ENCODE measurements around the gene ADSS1. TPM values are rescaled to one million over a fixed set of nuclear protein-coding genes. Genes with fewer than 3 reads are reported as not detected.
A peak's percentile ranks its signal among the peaks of the same experiment; 100 is the strongest.

Gene ADSS1
- total RNA-seq, 1 experiment from 2014 or later: 10.0 TPM

DNA sequence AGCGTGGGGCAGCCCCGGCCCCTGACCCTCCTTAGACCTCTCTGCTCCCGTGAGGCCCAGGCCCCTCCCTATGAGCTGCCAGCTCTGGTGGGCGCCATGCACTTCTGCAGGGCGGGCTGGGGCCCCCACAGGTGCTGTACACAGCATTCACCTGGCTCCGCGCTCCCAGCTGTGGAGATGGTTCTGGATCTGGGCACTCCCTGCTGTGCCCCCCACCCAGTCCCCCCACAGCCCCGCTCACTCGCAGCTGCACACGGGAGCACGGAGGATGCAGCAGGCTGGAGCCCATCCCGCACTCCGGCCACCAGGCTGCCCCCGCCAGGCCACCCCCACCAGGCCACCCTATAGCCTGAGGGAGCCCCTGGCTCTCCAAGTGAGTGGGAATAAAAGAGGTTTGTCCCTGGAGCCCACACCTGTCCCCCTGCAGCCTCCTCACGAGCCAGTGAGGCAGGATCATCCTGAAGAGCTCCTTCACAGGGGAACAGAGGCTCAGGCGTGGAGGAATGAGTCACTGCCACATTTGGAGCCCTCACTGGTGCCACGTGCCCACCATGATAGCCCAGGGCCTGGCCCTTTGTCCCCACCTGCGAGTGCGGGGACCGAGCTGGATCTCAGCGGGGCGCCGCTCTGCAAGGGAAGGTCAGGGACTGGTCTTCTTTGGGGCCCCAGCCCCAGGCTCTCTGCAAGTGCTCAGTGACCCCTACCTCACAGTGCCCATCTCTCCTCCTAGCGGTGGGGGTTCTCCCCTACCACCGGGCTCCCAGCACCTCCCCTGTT lies 1.9 kb downstream of the ADSS1 start:
- H3K4me3 Mint-ChIP-seq: peak overlapping the region; percentile 69; the same call in 1 of the 2 replicates
- no peaks in the 10 kb centered on the region for H3K36me3 Mint-ChIP-seq
- ChIA-PET POLR2A (interaction anchor here (1.3 kb wide), 1 partner anchor 14 kb away, joined by 3 read pairs; no protein-coding TSS in a partner anchor), CTCF (interaction anchor here (0.6 to 2.5 kb wide), 23 partner anchors 8 to 364 kb away, joined by 3 to 20 read pairs (median 4); partner anchors contain the start of gene SIVA1)
- no peak for ATAC-seq
- no peaks in the 10 kb centered on the region for H3K9me3 Mint-ChIP-seq
- H3K4me1 Mint-ChIP-seq: peaks cover 5% of the 10 kb centered on the region
- H3K27me3 Mint-ChIP-seq (ENCODE audit: low read depth): peaks cover 3% of the 10 kb centered on the region; the same call in 1 of the 2 replicates
- no peak for TF ChIP-seq ESRRA (CRISPR knock-in tag; IDR thresholded peaks at IDR 0.05; ENCODE audit: borderline replicate concordance)
- TF ChIP-seq, protein P1, sequence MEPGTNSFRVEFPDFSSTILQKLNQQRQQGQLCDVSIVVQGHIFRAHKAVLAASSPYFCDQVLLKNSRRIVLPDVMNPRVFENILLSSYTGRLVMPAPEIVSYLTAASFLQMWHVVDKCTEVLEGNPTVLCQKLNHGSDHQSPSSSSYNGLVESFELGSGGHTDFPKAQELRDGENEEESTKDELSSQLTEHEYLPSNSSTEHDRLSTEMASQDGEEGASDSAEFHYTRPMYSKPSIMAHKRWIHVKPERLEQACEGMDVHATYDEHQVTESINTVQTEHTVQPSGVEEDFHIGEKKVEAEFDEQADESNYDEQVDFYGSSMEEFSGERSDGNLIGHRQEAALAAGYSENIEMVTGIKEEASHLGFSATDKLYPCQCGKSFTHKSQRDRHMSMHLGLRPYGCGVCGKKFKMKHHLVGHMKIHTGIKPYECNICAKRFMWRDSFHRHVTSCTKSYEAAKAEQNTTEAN (CRISPR knock-in tag; IDR thresholded peaks at IDR 0.05): no peak
- no peak for TF ChIP-seq TP53 (CRISPR knock-in tag; IDR thresholded peaks at IDR 0.05)
- TF ChIP-seq GRHL2 (CRISPR knock-in tag; IDR thresholded peaks at IDR 0.05; ENCODE audit: insufficient replicate concordance, severe bottlenecking): no peak
- TF ChIP-seq, protein P2, sequence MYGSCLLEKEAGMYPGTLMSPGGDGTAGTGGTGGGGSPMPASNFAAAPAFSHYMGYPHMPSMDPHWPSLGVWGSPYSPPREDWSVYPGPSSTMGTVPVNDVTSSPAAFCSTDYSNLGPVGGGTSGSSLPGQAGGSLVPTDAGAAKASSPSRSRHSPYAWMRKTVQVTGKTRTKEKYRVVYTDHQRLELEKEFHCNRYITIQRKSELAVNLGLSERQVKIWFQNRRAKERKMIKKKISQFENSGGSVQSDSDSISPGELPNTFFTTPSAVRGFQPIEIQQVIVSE (CRISPR knock-in tag; IDR thresholded peaks at IDR 0.05; ENCODE audit: borderline replicate concordance): no peak
- TF ChIP-seq ZNF263 (CRISPR knock-in tag; IDR thresholded peaks at IDR 0.05; ENCODE audit: low read depth): no peak
- no peak for TF ChIP-seq JAZF1 (CRISPR knock-in tag; IDR thresholded peaks at IDR 0.05)
- no peak for TF ChIP-seq MXD4 (CRISPR knock-in tag; IDR thresholded peaks at IDR 0.05; ENCODE audit: borderline replicate concordance)
- TF ChIP-seq ATF1 (CRISPR knock-in tag; IDR thresholded peaks at IDR 0.05): no peak
- no peak for TF ChIP-seq HMGA2 (CRISPR knock-in tag; IDR thresholded peaks at IDR 0.05)
- TF ChIP-seq CBFB (CRISPR knock-in tag; IDR thresholded peaks at IDR 0.05; ENCODE audit: low read depth): no peak
- TF ChIP-seq ZNF396 (CRISPR knock-in tag; IDR thresholded peaks at IDR 0.05; ENCODE audit: borderline replicate concordance): no peak
- TF ChIP-seq ZNF416 (CRISPR knock-in tag; IDR thresholded peaks at IDR 0.05): no peak
- TF ChIP-seq, protein P3, sequence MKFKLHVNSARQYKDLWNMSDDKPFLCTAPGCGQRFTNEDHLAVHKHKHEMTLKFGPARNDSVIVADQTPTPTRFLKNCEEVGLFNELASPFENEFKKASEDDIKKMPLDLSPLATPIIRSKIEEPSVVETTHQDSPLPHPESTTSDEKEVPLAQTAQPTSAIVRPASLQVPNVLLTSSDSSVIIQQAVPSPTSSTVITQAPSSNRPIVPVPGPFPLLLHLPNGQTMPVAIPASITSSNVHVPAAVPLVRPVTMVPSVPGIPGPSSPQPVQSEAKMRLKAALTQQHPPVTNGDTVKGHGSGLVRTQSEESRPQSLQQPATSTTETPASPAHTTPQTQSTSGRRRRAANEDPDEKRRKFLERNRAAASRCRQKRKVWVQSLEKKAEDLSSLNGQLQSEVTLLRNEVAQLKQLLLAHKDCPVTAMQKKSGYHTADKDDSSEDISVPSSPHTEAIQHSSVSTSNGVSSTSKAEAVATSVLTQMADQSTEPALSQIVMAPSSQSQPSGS (CRISPR knock-in tag; IDR thresholded peaks at IDR 0.05; ENCODE audit: borderline replicate concordance, low read depth): no peak
- no peak for TF ChIP-seq ELF4 (CRISPR knock-in tag; IDR thresholded peaks at IDR 0.05; ENCODE audit: low read depth)
- TF ChIP-seq SMAD4 (CRISPR knock-in tag; IDR thresholded peaks at IDR 0.05): no peak
- no peak for TF ChIP-seq RELA (CRISPR knock-in tag; IDR thresholded peaks at IDR 0.05; ENCODE audit: borderline replicate concordance)
- H3K27ac Mint-ChIP-seq: no peak overlapping the region
- DNase-seq (ENCODE audit: low spot score): no peak

DNA sequence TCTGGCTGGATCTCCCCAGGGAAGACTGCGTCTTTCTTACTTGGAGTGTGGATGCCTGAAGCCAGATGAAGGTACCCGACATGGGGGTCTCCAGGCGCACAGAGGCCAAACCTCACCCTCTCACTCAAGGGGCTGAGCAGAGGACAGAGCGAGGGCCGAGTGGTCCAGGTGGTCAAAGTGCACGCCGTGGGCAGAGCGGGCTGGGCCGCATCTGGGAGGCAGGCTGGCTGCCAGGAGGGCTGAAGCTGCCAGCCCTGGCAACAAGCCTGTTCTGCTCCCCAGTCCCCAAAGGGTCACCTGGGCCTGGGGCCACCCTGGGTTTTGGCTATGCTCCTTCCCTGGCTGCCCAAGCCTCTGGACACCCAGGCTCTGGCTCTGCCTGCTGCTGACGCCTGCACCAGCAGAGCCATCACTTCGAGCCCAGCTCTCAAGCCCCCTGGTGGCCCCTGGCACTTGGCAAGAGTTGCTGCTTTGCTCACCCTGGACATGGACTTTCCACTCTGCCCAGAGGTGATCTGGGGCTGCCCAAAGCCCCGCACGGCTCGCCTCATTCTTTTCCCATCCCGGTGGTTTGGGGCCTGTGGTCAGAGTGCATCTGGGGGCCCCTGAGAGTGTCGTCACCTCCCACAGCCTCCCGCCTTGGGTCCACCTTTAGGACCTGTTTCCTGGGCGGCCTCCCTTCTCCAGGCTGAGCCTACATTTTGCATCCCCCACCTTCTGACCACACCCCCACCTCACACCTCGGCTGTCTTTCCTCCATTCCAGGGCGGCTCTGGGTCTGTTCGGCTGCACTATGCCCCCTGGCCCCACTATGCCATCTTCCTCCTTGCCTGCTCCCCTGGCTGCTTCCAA lies 2.8 kb downstream of the ADSS1 start:
- ATAC-seq (no peak), DNase-seq (ENCODE audit: low spot score) (no peak)
- Mint-ChIP-seq H3K9me3 (no peaks in the 10 kb centered on the region), H3K27ac (no peak overlapping the region), H3K36me3 (no peaks in the 10 kb centered on the region), H3K4me1 (peaks cover 5% of the 10 kb centered on the region), H3K27me3 (ENCODE audit: low read depth) (peaks cover 3% of the 10 kb centered on the region; the same call in 1 of the 2 replicates), H3K4me3 (no peak overlapping the region)
- POLR2A ChIA-PET: no interaction called here
- CTCF ChIA-PET: interaction anchor here (1.0 to 2.5 kb wide), 6 partner anchors 11 to 49 kb away, joined by 3 to 20 read pairs (median 6); no protein-coding TSS in a partner anchor
- TF ChIP-seq ZNF396 (CRISPR knock-in tag; IDR thresholded peaks at IDR 0.05; ENCODE audit: borderline replicate concordance): no peak
- TF ChIP-seq, protein P4, sequence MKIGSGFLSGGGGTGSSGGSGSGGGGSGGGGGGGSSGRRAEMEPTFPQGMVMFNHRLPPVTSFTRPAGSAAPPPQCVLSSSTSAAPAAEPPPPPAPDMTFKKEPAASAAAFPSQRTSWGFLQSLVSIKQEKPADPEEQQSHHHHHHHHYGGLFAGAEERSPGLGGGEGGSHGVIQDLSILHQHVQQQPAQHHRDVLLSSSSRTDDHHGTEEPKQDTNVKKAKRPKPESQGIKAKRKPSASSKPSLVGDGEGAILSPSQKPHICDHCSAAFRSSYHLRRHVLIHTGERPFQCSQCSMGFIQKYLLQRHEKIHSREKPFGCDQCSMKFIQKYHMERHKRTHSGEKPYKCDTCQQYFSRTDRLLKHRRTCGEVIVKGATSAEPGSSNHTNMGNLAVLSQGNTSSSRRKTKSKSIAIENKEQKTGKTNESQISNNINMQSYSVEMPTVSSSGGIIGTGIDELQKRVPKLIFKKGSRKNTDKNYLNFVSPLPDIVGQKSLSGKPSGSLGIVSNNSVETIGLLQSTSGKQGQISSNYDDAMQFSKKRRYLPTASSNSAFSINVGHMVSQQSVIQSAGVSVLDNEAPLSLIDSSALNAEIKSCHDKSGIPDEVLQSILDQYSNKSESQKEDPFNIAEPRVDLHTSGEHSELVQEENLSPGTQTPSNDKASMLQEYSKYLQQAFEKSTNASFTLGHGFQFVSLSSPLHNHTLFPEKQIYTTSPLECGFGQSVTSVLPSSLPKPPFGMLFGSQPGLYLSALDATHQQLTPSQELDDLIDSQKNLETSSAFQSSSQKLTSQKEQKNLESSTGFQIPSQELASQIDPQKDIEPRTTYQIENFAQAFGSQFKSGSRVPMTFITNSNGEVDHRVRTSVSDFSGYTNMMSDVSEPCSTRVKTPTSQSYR (CRISPR knock-in tag; IDR thresholded peaks at IDR 0.05): no peak
- TF ChIP-seq, protein P5, sequence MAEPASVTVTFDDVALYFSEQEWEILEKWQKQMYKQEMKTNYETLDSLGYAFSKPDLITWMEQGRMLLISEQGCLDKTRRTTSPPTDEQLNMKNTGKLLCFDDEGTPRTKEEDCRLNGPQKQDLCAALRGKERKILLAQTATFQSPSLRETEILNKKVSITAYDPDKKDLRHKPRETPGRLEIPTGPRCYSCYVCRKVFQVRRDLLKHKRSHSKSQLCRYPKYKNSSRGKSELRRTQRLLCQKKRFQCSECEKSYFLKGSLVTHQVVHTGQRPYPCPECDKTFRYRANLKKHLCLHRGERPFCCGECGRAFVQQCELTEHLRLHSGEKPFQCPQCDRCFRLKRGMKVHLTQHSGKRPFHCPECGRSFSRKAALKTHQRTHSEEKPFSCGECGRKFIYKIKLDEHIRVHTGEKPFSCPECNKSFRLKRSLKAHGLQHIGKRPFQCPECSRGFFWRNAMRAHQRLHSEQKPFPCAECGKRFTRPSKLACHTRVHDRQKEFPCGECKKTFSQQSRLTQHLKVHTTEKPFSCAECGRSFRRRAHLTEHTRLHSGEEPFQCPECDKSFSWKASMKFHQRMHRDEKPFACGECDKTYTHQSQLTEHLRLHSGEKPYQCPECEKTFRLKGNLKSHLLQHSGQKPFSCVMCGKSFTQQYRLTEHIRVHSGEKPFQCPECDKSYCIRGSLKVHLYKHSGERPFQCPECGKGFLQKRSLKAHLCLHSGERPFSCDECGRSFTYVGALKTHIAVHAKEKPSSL (CRISPR knock-in tag; conservative IDR thresholded peaks at IDR 0.05): no peak
- TF ChIP-seq, protein P6, sequence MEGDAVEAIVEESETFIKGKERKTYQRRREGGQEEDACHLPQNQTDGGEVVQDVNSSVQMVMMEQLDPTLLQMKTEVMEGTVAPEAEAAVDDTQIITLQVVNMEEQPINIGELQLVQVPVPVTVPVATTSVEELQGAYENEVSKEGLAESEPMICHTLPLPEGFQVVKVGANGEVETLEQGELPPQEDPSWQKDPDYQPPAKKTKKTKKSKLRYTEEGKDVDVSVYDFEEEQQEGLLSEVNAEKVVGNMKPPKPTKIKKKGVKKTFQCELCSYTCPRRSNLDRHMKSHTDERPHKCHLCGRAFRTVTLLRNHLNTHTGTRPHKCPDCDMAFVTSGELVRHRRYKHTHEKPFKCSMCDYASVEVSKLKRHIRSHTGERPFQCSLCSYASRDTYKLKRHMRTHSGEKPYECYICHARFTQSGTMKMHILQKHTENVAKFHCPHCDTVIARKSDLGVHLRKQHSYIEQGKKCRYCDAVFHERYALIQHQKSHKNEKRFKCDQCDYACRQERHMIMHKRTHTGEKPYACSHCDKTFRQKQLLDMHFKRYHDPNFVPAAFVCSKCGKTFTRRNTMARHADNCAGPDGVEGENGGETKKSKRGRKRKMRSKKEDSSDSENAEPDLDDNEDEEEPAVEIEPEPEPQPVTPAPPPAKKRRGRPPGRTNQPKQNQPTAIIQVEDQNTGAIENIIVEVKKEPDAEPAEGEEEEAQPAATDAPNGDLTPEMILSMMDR (IDR thresholded peaks at IDR 0.05): 0 out of 2 replicates have a peak, but pooled peaks have one; percentile 4
